Measurements from ENCODE around the gene SMPDL3A. TPM values are rescaled to one million over a fixed set of nuclear protein-coding genes. Genes with fewer than 3 reads are reported as not detected.

The SMPDL3A gene
- total RNA-seq, 4 donors from 2014 or later = 7.2 to 21.9 (median 10.8) TPM

- TF ChIP-seq CTCF (IDR thresholded peaks at IDR 0.05; ENCODE audit: low read depth) = no peak
Measured at GRCh38 chr6:122825163-122825562, 36.1 kb downstream of the SMPDL3A start.

GRCh38 chr6:122829456-122829855 is 40.4 kb downstream of the SMPDL3A start:
- no peak for TF ChIP-seq CTCF (IDR thresholded peaks at IDR 0.05; ENCODE audit: low read depth)

GRCh38 chr6:122831511-122831910 is 42.5 kb downstream of the SMPDL3A start:
- no peak for TF ChIP-seq CTCF (IDR thresholded peaks at IDR 0.05; ENCODE audit: low read depth)

GRCh38 chr6:122832459-122832858 is 43.4 kb downstream of the SMPDL3A start:
- TF ChIP-seq CTCF (IDR thresholded peaks at IDR 0.05; ENCODE audit: low read depth) = no peak

GRCh38 chr6:122833021-122833491 is 44.0 kb downstream of the SMPDL3A start:
- no peak for TF ChIP-seq CTCF (IDR thresholded peaks at IDR 0.05; ENCODE audit: low read depth)

- no peak for TF ChIP-seq CTCF (IDR thresholded peaks at IDR 0.05; ENCODE audit: low read depth)
Measured at GRCh38 chr6:122838060-122838780, 49.2 kb downstream of the SMPDL3A start.

- no peak for TF ChIP-seq CTCF (IDR thresholded peaks at IDR 0.05; ENCODE audit: low read depth)
Measured at GRCh38 chr6:122839472-122839871, 50.4 kb downstream of the SMPDL3A start.

Measured in subcutaneous adipose tissue (tissue), 4 donors.